Keratinocyte (primary cell): Measurements from ENCODE around the gene EIF3F. TPM values are rescaled to one million over a fixed set of nuclear protein-coding genes. Genes with fewer than 3 reads are reported as not detected.

ENCODE experiments used
- DNase-seq: peaks from one replicate; pipeline ENCODE4 v3.0.0-alpha.2; 2011; ENCODE audit warnings: low read depth, missing footprints, low spot score
- FAIRE-seq: peaks from 2 replicates; lab custom pipeline; 2011; peaks lifted over from hg19 to GRCh38; lab: Jason Lieb, UNC
- H2AFZ ChIP-seq: 2 replicates; pipeline ENCODE4 v1.6.0; 2012; ENCODE audit warnings: low read length, control low read depth, inconsistent platforms; ENCODE audit not compliant: control insufficient read depth
- H3K27ac ChIP-seq: 2 replicates; pipeline ENCODE4 v1.5.1; 2011; ENCODE audit warnings: low read length; ENCODE audit not compliant: control insufficient read depth, insufficient read depth
- H3K27me3 ChIP-seq: 3 replicates; pipeline ENCODE4 v1.6.0; 2011; ENCODE audit warnings: low read length; ENCODE audit not compliant: control insufficient read depth, insufficient read depth; ENCODE audit errors: extremely low read depth
- H3K36me3 ChIP-seq, 2 experiments: 2 replicates in 1 of 2; 3 replicates in 1 of 2; pipeline ENCODE4 v1.5.1; 2011; ENCODE audit warnings: low read length in 2 of 2, mild to moderate bottlenecking in 1 of 2; ENCODE audit not compliant: control insufficient read depth in 2 of 2, insufficient read depth in 2 of 2; ENCODE audit errors: extremely low read depth in 1 of 2
- H3K4me1 ChIP-seq: 3 replicates; pipeline ENCODE4 v1.5.1; 2011; ENCODE audit warnings: low read length; ENCODE audit not compliant: control insufficient read depth, insufficient read depth; ENCODE audit errors: extremely low read depth
- H3K4me2 ChIP-seq: 3 replicates; pipeline ENCODE4 v1.6.0; 2011; ENCODE audit warnings: low read depth, low read length; ENCODE audit not compliant: control insufficient read depth, insufficient read depth; ENCODE audit errors: extremely low read depth
- H3K4me3 ChIP-seq, 3 experiments: fragments of 200-600 bp in 1 of 3; sonication (generic) in 1 of 3; 2 replicates in 2 of 3; 3 replicates in 1 of 3; pipeline ENCODE4 v1.5.1; 2011 to 2016; ENCODE audit warnings: low read length in 3 of 3, mild to moderate bottlenecking in 3 of 3, control low read depth in 2 of 3, inconsistent platforms in 1 of 3, low read depth in 1 of 3, mixed read lengths in 1 of 3, mixed run types in 1 of 3, moderate library complexity in 1 of 3; ENCODE audit not compliant: control insufficient read depth in 2 of 3, insufficient read depth in 2 of 3; ENCODE audit errors: extremely low read depth in 1 of 3
- H3K79me2 ChIP-seq: 2 replicates; pipeline ENCODE4 v1.6.0; 2012; ENCODE audit warnings: low read length; ENCODE audit not compliant: control insufficient read depth, insufficient read depth
- H3K9ac ChIP-seq: 3 replicates; pipeline ENCODE4 v1.6.0; 2011; ENCODE audit warnings: low read length; ENCODE audit not compliant: control insufficient read depth, insufficient read depth; ENCODE audit errors: extremely low read depth
- H3K9me1 ChIP-seq: 3 replicates; pipeline ENCODE4 v1.6.0; 2011; ENCODE audit warnings: low read length; ENCODE audit not compliant: control insufficient read depth, insufficient read depth; ENCODE audit errors: extremely low read depth
- H3K9me3 ChIP-seq: 2 replicates; pipeline ENCODE4 v1.5.1; 2012; ENCODE audit warnings: low read depth, low read length; ENCODE audit not compliant: control insufficient read depth
- H4K20me1 ChIP-seq: 3 replicates; pipeline ENCODE4 v1.6.0; 2011; ENCODE audit warnings: low read length; ENCODE audit not compliant: control insufficient read depth, insufficient read depth; ENCODE audit errors: extremely low read depth
- CTCF ChIP-seq, 3 experiments: IDR thresholded peaks in 1 of 3; conservative IDR thresholded peaks in 1 of 3; optimal IDR thresholded peaks in 1 of 3; 2 replicates in 2 of 3; 3 replicates in 1 of 3; pipeline versions ENCODE3 to v1.5.1; 2011; ENCODE audit warnings: low read length in 3 of 3, mild to moderate bottlenecking in 3 of 3, moderate library complexity in 2 of 3, control low read depth in 1 of 3, inconsistent platforms in 1 of 3; ENCODE audit not compliant: insufficient read depth in 2 of 3; ENCODE audit errors: extremely low read depth in 1 of 3
- EZH2 ChIP-seq: IDR thresholded peaks from one replicate; pipeline ENCODE4 v1.6.1; 2012; ENCODE audit warnings: inconsistent platforms, mild to moderate bottlenecking, low read length, moderate library complexity
- dilution Hi-C: fragments of 300-500 bp; cut with MboI; formaldehyde crosslinking; loops from one replicate; pipeline ENCODE4 v1.7.0; 2020; ENCODE audit warnings: low sequenced_read_pairs; ENCODE audit not compliant: extremely low pct_ligation_motif_present
- polyA plus RNA-seq, 5 experiments: library from polyadenylated mRNA; depleted of rRNA in 3 of 5; stranded (reverse) in 3 of 5; stranded (forward) in 1 of 5; unstranded in 1 of 5; fragments of >200 nt; gene quantifications; 1 replicate in 1 of 5; 2 replicates in 3 of 5; 3 replicates in 1 of 5; pipeline versions ENCODE4 v1.2.1 to v1.2.3, GENCODE V29; 2011 to 2012; ENCODE audit warnings: missing spikeins in 2 of 5, low read depth in 1 of 5, low replicate concordance in 1 of 5

EIF3F gene
- polyA plus RNA-seq, 1 donor (not counting 4 experiments of a cell fraction or from before 2014, with no cell fraction given) = 158 TPM

GRCh38 chr11:8016440-8016839 lies 29.3 kb downstream of the EIF3F start:
- dilution Hi-C loops = no loop called here
- no peak overlapping the region for H3K9ac ChIP-seq
- no peaks in the 10 kb centered on the region for H3K79me2 ChIP-seq
- no peaks in the 10 kb centered on the region for H3K9me3 ChIP-seq
- FAIRE-seq = no peak
- peaks cover 51% of the 10 kb centered on the region for H3K27me3 ChIP-seq
- H3K36me3 ChIP-seq = no peaks in the 10 kb centered on the region
- peaks cover 2% of the 10 kb centered on the region for H3K4me1 ChIP-seq
- H3K9me1 ChIP-seq = no peaks in the 10 kb centered on the region
- no peak overlapping the region for H3K27ac ChIP-seq
- H4K20me1 ChIP-seq = no peaks in the 10 kb centered on the region
- no peak overlapping the region for H3K4me3 ChIP-seq
- TF ChIP-seq EZH2 = no peak
- no peak for TF ChIP-seq CTCF (optimal IDR thresholded peaks at IDR 0.05 in 1 of 3, IDR thresholded peaks at IDR 0.05 in 1 of 3, conservative IDR thresholded peaks at IDR 0.05 in 1 of 3; ENCODE audit: extremely low read depth in 1 of 3, insufficient read depth in 2 of 3, low read length in 3 of 3)
- H3K4me2 ChIP-seq = no peak overlapping the region
- DNase-seq = no peak
- H2AFZ ChIP-seq = no peak overlapping the region

GRCh38 chr11:8017071-8017470 lies 29.9 kb downstream of the EIF3F start:
- no peak overlapping the region for H3K9ac ChIP-seq
- FAIRE-seq (no peak), DNase-seq (no peak)
- no peaks in the 10 kb centered on the region for H3K9me1 ChIP-seq
- H3K4me2 ChIP-seq = no peak overlapping the region
- H3K4me3 ChIP-seq = no peak overlapping the region
- peaks cover 2% of the 10 kb centered on the region for H3K4me1 ChIP-seq
- dilution Hi-C loops = no loop called here
- no peak for TF ChIP-seq EZH2
- TF ChIP-seq CTCF (optimal IDR thresholded peaks at IDR 0.05 in 1 of 3, IDR thresholded peaks at IDR 0.05 in 1 of 3, conservative IDR thresholded peaks at IDR 0.05 in 1 of 3; ENCODE audit: extremely low read depth in 1 of 3, insufficient read depth in 2 of 3, low read length in 3 of 3) = no peak
- no peak overlapping the region for H3K27ac ChIP-seq
- no peaks in the 10 kb centered on the region for H4K20me1 ChIP-seq
- no peaks in the 10 kb centered on the region for H3K9me3 ChIP-seq
- no peaks in the 10 kb centered on the region for H3K79me2 ChIP-seq
- no peak overlapping the region for H2AFZ ChIP-seq
- H3K36me3 ChIP-seq = no peaks in the 10 kb centered on the region
- peaks cover 51% of the 10 kb centered on the region for H3K27me3 ChIP-seq
